Measurements from ENCODE around the gene NKX2-8.

DNA sequence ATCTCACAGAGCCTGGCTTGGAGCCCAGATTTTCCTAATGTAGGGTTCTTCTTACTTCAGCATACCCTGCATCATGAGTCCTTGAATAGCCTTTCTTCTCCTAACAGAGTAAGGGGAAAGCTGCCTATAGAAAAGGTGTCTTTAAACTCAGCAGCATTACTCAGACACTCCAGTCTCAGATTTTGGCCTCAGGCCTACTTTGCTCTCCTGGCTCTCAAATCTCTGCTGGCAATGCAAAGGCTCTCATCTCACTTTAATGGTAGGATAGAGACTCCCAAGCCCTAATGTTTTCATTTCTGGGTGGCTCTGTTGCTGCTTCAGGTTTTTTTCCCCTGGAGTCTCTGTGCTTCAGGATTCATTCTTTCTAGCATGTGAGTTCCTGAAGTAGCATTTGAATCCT is 9.1 kb upstream of the NKX2-8 start:
- TF ChIP-seq JUND (IDR thresholded peaks at IDR 0.05) (no peak), CHD2 (IDR thresholded peaks at IDR 0.05; ENCODE audit: low read length, partially characterized antibody) (no peak)
- TF ChIP-seq, protein P1, sequence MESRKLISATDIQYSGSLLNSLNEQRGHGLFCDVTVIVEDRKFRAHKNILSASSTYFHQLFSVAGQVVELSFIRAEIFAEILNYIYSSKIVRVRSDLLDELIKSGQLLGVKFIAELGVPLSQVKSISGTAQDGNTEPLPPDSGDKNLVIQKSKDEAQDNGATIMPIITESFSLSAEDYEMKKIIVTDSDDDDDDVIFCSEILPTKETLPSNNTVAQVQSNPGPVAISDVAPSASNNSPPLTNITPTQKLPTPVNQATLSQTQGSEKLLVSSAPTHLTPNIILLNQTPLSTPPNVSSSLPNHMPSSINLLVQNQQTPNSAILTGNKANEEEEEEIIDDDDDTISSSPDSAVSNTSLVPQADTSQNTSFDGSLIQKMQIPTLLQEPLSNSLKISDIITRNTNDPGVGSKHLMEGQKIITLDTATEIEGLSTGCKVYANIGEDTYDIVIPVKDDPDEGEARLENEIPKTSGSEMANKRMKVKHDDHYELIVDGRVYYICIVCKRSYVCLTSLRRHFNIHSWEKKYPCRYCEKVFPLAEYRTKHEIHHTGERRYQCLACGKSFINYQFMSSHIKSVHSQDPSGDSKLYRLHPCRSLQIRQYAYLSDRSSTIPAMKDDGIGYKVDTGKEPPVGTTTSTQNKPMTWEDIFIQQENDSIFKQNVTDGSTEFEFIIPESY (IDR thresholded peaks at IDR 0.05; ENCODE audit: borderline replicate concordance, low read depth): no peak
- TF ChIP-seq, protein P2, sequence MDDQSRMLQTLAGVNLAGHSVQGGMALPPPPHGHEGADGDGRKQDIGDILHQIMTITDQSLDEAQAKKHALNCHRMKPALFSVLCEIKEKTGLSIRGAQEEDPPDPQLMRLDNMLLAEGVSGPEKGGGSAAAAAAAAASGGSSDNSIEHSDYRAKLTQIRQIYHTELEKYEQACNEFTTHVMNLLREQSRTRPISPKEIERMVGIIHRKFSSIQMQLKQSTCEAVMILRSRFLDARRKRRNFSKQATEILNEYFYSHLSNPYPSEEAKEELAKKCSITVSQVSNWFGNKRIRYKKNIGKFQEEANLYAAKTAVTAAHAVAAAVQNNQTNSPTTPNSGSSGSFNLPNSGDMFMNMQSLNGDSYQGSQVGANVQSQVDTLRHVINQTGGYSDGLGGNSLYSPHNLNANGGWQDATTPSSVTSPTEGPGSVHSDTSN (IDR thresholded peaks at IDR 0.05): no peak
